Panc1 (cell line): ENCODE measurements around the gene PARP15. TPM values are rescaled to one million over a fixed set of nuclear protein-coding genes. Genes with fewer than 3 reads are reported as not detected.

Experiments
- ATAC-seq: fragments of 200-7000 bp; cut with Tn5 transposase; 2 replicates; pipeline ENCODE4 v1.9.1; 2020; ENCODE audit warnings: mild to moderate bottlenecking, moderate library complexity
- BruUV-seq: library from RNA; stranded (reverse); fragments of 400-500 nt; replicated peaks from 2 replicates; lab custom pipeline; 2021; lab: Mats Ljungman, UMichigan
- CTCF ChIA-PET: fragments of 300-600 bp; sonication (Branson Sonifier 250); formaldehyde crosslinking; loops from one replicate; lab custom pipeline; 2022; ENCODE audit warnings: antibody characterized with exemption; lab: Charles Lee
- POLR2A ChIA-PET: fragments of 300-600 bp; sonication (Branson Sonifier 250); formaldehyde crosslinking; loops from one replicate; lab custom pipeline; 2022; ENCODE audit warnings: antibody characterized with exemption; lab: Charles Lee
- DNase-seq: peaks from one replicate; pipeline ENCODE4 v3.0.0-alpha.2; 2010; ENCODE audit warnings: low read depth, low spot score
- H3K27ac ChIP-seq: 2 replicates; pipeline ENCODE4 v1.5.1; 2011; ENCODE audit warnings: mild to moderate bottlenecking, low read length, inconsistent platforms
- H3K27me3 ChIP-seq: fragments of 200-500 bp; sonication (Bioruptor generic); 2 replicates; pipeline ENCODE4 v1.6.0; 2014; ENCODE audit warnings: low read length, inconsistent platforms; ENCODE audit not compliant: control insufficient read depth, insufficient read depth
- H3K36me3 ChIP-seq: fragments of 200-500 bp; sonication (Bioruptor generic); 2 replicates; pipeline ENCODE4 v1.5.1; 2014; ENCODE audit warnings: inconsistent platforms, mild to moderate bottlenecking, low read length, moderate library complexity; ENCODE audit not compliant: control insufficient read depth, insufficient read depth
- H3K4me1 ChIP-seq: 2 replicates; pipeline ENCODE4 v1.5.1; 2011; ENCODE audit warnings: inconsistent platforms, mild to moderate bottlenecking, low read length, moderate library complexity; ENCODE audit not compliant: control insufficient read depth, insufficient read depth
- H3K4me3 ChIP-seq, 2 experiments: 2 replicates each; pipeline ENCODE4 v1.5.1; 2011 to 2012; ENCODE audit warnings: low read depth in 2 of 2, low read length in 2 of 2, mild to moderate bottlenecking in 2 of 2, inconsistent platforms in 1 of 2, moderate library complexity in 1 of 2
- H3K9me3 ChIP-seq: fragments of 200-500 bp; sonication (Bioruptor generic); 2 replicates; pipeline ENCODE4 v1.5.1; 2014; ENCODE audit warnings: low read depth, mild to moderate bottlenecking, inconsistent platforms, low read length, moderate library complexity; ENCODE audit not compliant: control insufficient read depth, insufficient read depth
- SIN3A ChIP-seq: IDR thresholded peaks from 2 replicates; pipeline ENCODE4 v1.6.1; 2012; ENCODE audit warnings: low read depth, mild to moderate bottlenecking, low read length, moderate library complexity, borderline replicate concordance; ENCODE audit not compliant: insufficient read depth
- TCF7L2 ChIP-seq: IDR thresholded peaks from 2 replicates; pipeline ENCODE4 v1.6.1; 2011; ENCODE audit warnings: mild to moderate bottlenecking, low read depth, low read length, inconsistent platforms
- in situ Hi-C: cut with HindIII; loops from 2 replicates; pipeline ENCODE4 v1.10.0; 2016; ENCODE audit warnings: low sequenced_read_pairs, low pct_unique_long_range_greater_than_20kb
- intact Hi-C: fragments of 100-400 bp; cut with micrococcal nuclease; formaldehyde crosslinking; loops from one replicate; pipeline ENCODE4 v1.10.0; 2022; ENCODE audit not compliant: unreplicated experiment
- total RNA-seq: library from RNA; stranded (reverse); gene quantifications from one replicate; pipeline ENCODE4 v1.2.1, GENCODE V29; 2021; ENCODE audit not compliant: unreplicated experiment
- TF ChIP-seq, protein P1 (sequence below), 2 experiments: IDR thresholded peaks; 2 replicates each; pipeline ENCODE4 v1.6.1; 2011 to 2012; ENCODE audit warnings: low read depth in 2 of 2, control low read depth in 1 of 2, low read length in 1 of 2, mild to moderate bottlenecking in 1 of 2, moderate library complexity in 1 of 2; ENCODE audit not compliant: insufficient read depth in 1 of 2
- TF ChIP-seq, protein P2 (sequence below): fragments of 450-650 bp; IDR thresholded peaks from 2 replicates; pipeline ENCODE4 v1.5.1; 2017; ENCODE audit warnings: mild to moderate bottlenecking

PARP15 gene
- total RNA-seq, 1 experiment from 2014 or later, result 0.21 TPM

DNA sequence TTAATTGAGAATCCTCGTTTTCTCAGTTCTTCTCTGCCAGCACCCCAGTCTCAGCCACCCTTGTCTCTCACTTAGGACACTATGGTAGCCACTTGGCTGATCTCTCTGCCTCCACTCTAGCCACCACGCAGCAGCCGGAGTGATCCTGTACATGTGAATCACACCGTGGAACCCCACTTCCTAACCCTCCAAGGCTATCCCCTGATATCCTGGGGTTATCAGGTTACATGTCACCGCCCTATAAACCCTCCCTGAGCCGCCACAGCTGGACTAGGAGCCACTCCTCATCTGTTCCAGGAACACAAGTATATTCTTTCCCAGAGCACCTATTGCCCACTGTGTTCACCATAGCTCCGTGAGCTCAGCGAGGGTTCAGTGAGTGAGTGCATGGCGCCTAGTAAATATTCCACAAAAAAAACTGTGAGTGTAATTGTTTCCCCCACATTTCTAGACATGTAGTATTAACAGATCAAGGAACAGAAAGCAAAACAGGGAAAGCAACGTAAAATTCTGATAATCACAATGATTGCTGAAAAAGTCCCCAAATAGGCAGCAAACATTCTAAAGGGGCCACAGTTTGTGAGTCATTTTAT is 102.5 kb downstream of the PARP15 start:
- CTCF ChIA-PET, result interaction anchor here (0.6 to 1.3 kb wide), 5 partner anchors 118 to 769 kb away, joined by 3 to 5 read pairs (median 3); no protein-coding TSS in a partner anchor
- H3K9me3 ChIP-seq, result no peaks in the 10 kb centered on the region
- POLR2A ChIA-PET, result interaction anchor here (0.6 to 0.8 kb wide), 5 partner anchors 146 to 999 kb away, joined by 3 to 16 read pairs (median 3); partner anchors contain the start of genes FAM162A and WDR5B
- ATAC-seq (peak; percentile 71), DNase-seq (no peak)
- H3K4me1 ChIP-seq, result peaks cover 31% of the 10 kb centered on the region
- H3K27me3 ChIP-seq, result no peaks in the 10 kb centered on the region
- in situ Hi-C loops, result no loop called here
- no peaks in the 10 kb centered on the region; the same call in 1 of the 2 replicates for H3K36me3 ChIP-seq
- intact Hi-C loops, result loop anchor here (1.0 to 2.0 kb wide), 3 partner anchors 120 to 287 kb away; no protein-coding TSS in a partner anchor
- TF ChIP-seq, protein P1, sequence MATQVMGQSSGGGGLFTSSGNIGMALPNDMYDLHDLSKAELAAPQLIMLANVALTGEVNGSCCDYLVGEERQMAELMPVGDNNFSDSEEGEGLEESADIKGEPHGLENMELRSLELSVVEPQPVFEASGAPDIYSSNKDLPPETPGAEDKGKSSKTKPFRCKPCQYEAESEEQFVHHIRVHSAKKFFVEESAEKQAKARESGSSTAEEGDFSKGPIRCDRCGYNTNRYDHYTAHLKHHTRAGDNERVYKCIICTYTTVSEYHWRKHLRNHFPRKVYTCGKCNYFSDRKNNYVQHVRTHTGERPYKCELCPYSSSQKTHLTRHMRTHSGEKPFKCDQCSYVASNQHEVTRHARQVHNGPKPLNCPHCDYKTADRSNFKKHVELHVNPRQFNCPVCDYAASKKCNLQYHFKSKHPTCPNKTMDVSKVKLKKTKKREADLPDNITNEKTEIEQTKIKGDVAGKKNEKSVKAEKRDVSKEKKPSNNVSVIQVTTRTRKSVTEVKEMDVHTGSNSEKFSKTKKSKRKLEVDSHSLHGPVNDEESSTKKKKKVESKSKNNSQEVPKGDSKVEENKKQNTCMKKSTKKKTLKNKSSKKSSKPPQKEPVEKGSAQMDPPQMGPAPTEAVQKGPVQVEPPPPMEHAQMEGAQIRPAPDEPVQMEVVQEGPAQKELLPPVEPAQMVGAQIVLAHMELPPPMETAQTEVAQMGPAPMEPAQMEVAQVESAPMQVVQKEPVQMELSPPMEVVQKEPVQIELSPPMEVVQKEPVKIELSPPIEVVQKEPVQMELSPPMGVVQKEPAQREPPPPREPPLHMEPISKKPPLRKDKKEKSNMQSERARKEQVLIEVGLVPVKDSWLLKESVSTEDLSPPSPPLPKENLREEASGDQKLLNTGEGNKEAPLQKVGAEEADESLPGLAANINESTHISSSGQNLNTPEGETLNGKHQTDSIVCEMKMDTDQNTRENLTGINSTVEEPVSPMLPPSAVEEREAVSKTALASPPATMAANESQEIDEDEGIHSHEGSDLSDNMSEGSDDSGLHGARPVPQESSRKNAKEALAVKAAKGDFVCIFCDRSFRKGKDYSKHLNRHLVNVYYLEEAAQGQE (IDR thresholded peaks at IDR 0.05; ENCODE audit: insufficient read depth in 1 of 2, low read depth in 2 of 2, low read length in 1 of 2), result no peak; a peak in 1 of 4 replicates
- TF ChIP-seq SIN3A, result no peak
- no TSS peak for BruUV-seq
- peak overlapping the region; percentile 94 for H3K27ac ChIP-seq
- H3K4me3 ChIP-seq, result peak overlapping the region; percentile 81 to 82

DNA sequence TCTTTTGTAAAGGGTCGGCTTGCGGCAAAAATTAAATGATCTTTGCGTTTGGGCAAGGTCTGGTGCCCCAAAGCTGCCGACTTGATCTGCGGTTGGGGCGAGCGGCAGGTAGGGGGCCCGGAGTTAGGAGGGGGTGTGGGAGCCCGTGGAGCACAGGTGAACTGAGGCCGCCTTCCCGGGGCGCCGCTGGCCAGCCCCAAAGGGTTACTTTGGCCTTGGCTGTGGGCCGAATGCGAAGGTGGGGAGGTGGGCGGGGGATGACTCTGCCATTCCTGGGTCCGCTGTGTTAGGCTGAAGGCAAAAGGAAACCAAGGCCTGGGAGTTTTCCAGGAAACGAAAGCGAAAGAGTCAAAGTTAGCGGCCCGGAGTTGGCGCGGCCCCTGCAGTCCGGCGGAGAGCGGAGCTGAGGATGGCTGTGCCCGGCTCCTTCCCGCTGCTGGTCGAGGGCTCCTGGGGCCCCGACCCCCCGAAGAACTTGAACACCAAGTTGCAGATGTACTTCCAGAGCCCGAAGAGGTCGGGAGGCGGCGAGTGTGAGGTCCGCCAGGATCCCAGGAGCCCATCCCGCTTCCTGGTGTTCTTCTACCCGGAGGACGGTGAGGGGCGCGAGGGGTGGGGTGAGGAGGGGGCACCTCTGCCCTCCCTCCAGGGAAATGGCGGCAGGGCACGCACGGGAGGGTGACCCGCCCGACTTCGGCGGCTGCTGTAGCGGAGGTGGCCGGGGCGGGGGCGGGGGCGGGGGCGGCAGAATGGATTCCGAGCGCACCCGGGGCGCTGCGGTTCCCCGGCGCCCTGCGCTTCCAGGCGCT is 103.2 kb downstream of the PARP15 start, which contains the start of gene PARP14:
TSS of gene PARP14 (plus strand) at position 365 of the 809 bp plus-strand sequence. CDS start at position 410, 45 bp downstream.
- Histone ChIP-seq H3K27ac (peak within 1 kb of the TSS; percentile 94), H3K27me3 (no peaks in the 10 kb centered on the region), H3K9me3 (no peaks in the 10 kb centered on the region), H3K4me3 (peak within 1 kb of the TSS; percentile 81 to 82), H3K36me3 (no peaks in the 10 kb centered on the region; the same call in 1 of the 2 replicates), H3K4me1 (peaks cover 31% of the 10 kb centered on the region)
- POLR2A ChIA-PET, result interaction anchor here (0.7 kb wide), 1 partner anchor 239 kb away, joined by 3 read pairs; no protein-coding TSS in a partner anchor
- peak; percentile 73 for ATAC-seq
- no peak for DNase-seq
- in situ Hi-C loops, result no loop called here
- CTCF ChIA-PET, result interaction anchor here (0.9 to 1.3 kb wide), 2 partner anchors 119 to 122 kb away, joined by 3 to 4 read pairs; no protein-coding TSS in a partner anchor
- no TSS peak for BruUV-seq
- intact Hi-C loops, result no loop called here
- TF ChIP-seq SIN3A (peak; percentile 52; the same call in 1 of the 2 replicates), TCF7L2 (peak; percentile 42; the same call in 1 of the 2 replicates)
- TF ChIP-seq, protein P1 (IDR thresholded peaks at IDR 0.05; ENCODE audit: insufficient read depth in 1 of 2, low read depth in 2 of 2, low read length in 1 of 2), result no peak
- TF ChIP-seq, protein P2, sequence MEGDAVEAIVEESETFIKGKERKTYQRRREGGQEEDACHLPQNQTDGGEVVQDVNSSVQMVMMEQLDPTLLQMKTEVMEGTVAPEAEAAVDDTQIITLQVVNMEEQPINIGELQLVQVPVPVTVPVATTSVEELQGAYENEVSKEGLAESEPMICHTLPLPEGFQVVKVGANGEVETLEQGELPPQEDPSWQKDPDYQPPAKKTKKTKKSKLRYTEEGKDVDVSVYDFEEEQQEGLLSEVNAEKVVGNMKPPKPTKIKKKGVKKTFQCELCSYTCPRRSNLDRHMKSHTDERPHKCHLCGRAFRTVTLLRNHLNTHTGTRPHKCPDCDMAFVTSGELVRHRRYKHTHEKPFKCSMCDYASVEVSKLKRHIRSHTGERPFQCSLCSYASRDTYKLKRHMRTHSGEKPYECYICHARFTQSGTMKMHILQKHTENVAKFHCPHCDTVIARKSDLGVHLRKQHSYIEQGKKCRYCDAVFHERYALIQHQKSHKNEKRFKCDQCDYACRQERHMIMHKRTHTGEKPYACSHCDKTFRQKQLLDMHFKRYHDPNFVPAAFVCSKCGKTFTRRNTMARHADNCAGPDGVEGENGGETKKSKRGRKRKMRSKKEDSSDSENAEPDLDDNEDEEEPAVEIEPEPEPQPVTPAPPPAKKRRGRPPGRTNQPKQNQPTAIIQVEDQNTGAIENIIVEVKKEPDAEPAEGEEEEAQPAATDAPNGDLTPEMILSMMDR, result peak; percentile 23
